ENCODE results near the gene AKIRIN1.

Gene AKIRIN1

GRCh38 chr1:38994196-38994595 is 3.1 kb downstream of the AKIRIN1 start:
- Histone ChIP-seq H2BK5ac (ENCODE audit: low read depth, low read length, poor library complexity, severe bottlenecking) (no peak overlapping the region), H3K23ac (ENCODE audit: low read length in 2 of 2) (no peak overlapping the region), H2BK120ac (ENCODE audit: low read depth, low read length) (no peak overlapping the region), H3K27me3 (ENCODE audit: control insufficient read depth in 1 of 2, insufficient read depth in 1 of 2, low read length in 2 of 2) (no peaks in the 10 kb centered on the region), H3K9ac (ENCODE audit: low read length) (no peak overlapping the region), H2BK12ac (ENCODE audit: low read length in 2 of 2) (no peak overlapping the region), H3K27ac (ENCODE audit: low read length, poor library complexity, severe bottlenecking) (no peak overlapping the region), H3K4ac (ENCODE audit: low read depth in 1 of 2, low read length in 2 of 2) (no peak overlapping the region), H3K4me2 (ENCODE audit: low read length, poor library complexity, severe bottlenecking) (no peak overlapping the region), H4K8ac (ENCODE audit: low read length) (no peak overlapping the region), H4K91ac (ENCODE audit: low read length) (no peak overlapping the region), H3K4me3 (ENCODE audit: insufficient read depth in 1 of 2, low read depth in 1 of 2, low read length in 2 of 2) (no peak overlapping the region), H3K9me3 (ENCODE audit: control insufficient read depth, low read length) (no peaks in the 10 kb centered on the region), H3K79me1 (replicated peaks; ENCODE audit: low read length, poor library complexity, severe bottlenecking) (peaks cover 3% of the 10 kb centered on the region), H3K14ac (ENCODE audit: low read length in 2 of 2) (no peak overlapping the region), H2AK5ac (ENCODE audit: low read length, severe bottlenecking) (no peak overlapping the region), H2BK15ac (ENCODE audit: low read depth, poor library complexity, severe bottlenecking) (no peak overlapping the region), H3K18ac (ENCODE audit: low read depth in 1 of 2, low read length in 2 of 2) (no peak overlapping the region), H3K36me3 (ENCODE audit: control insufficient read depth in 1 of 2, insufficient read depth in 2 of 2, low read depth in 1 of 2, low read length in 2 of 2) (peaks cover 23 to 37% of the 10 kb centered on the region in 2 experiments), H2AFZ (ENCODE audit: low read depth, low read length) (no peak overlapping the region), H3K4me1 (ENCODE audit: control insufficient read depth, insufficient read depth, low read depth, low read length) (peaks cover 10% of the 10 kb centered on the region)
- 95% methylated on average over 5 of the region's 5 CpGs for WGBS
- no peak for DNase-seq

- H4K8ac ChIP-seq (ENCODE audit: low read length): no peak overlapping the region
- peak; percentile 36 for DNase-seq
- no peak overlapping the region for H3K4me3 ChIP-seq (ENCODE audit: insufficient read depth in 1 of 2, low read depth in 1 of 2, low read length in 2 of 2)
- no peak overlapping the region for H4K91ac ChIP-seq (ENCODE audit: low read length)
- no peak overlapping the region for H2BK15ac ChIP-seq (ENCODE audit: low read depth, poor library complexity, severe bottlenecking)
- H3K27me3 ChIP-seq (ENCODE audit: control insufficient read depth in 1 of 2, insufficient read depth in 1 of 2, low read length in 2 of 2): no peaks in the 10 kb centered on the region
- H3K18ac ChIP-seq (ENCODE audit: low read depth in 1 of 2, low read length in 2 of 2): no peak overlapping the region
- peaks cover 11% of the 10 kb centered on the region for H3K4me1 ChIP-seq (ENCODE audit: control insufficient read depth, insufficient read depth, low read depth, low read length)
- H3K9me3 ChIP-seq (ENCODE audit: control insufficient read depth, low read length): no peaks in the 10 kb centered on the region
- peaks cover 2% of the 10 kb centered on the region for H3K79me1 ChIP-seq (replicated peaks; ENCODE audit: low read length, poor library complexity, severe bottlenecking)
- 54% methylated on average over 2 of the region's 4 CpGs for WGBS
- H2AFZ ChIP-seq (ENCODE audit: low read depth, low read length): no peak overlapping the region
- H3K36me3 ChIP-seq (ENCODE audit: control insufficient read depth in 1 of 2, insufficient read depth in 2 of 2, low read depth in 1 of 2, low read length in 2 of 2): peaks cover 38 to 67% of the 10 kb centered on the region in 2 experiments
- no peak overlapping the region for H2BK12ac ChIP-seq (ENCODE audit: low read length in 2 of 2)
- no peak overlapping the region for H3K14ac ChIP-seq (ENCODE audit: low read length in 2 of 2)
- H2AK5ac ChIP-seq (ENCODE audit: low read length, severe bottlenecking): no peak overlapping the region
- peak overlapping the region; percentile 31 for H3K9ac ChIP-seq (ENCODE audit: low read length)
- no peak overlapping the region for H3K27ac ChIP-seq (ENCODE audit: low read length, poor library complexity, severe bottlenecking)
- H2BK5ac ChIP-seq (ENCODE audit: low read depth, low read length, poor library complexity, severe bottlenecking): no peak overlapping the region
- H2BK120ac ChIP-seq (ENCODE audit: low read depth, low read length): no peak overlapping the region
- no peak overlapping the region for H3K4ac ChIP-seq (ENCODE audit: low read depth in 1 of 2, low read length in 2 of 2)
- H3K4me2 ChIP-seq (ENCODE audit: low read length, poor library complexity, severe bottlenecking): no peak overlapping the region
- H3K23ac ChIP-seq (ENCODE audit: low read length in 2 of 2): no peak overlapping the region
Observed at GRCh38 chr1:38997034-38997900, 6.2 kb downstream of the AKIRIN1 start.

- no peaks in the 10 kb centered on the region for H3K9me3 ChIP-seq (ENCODE audit: control insufficient read depth, low read length)
- no peak overlapping the region for H2BK15ac ChIP-seq (ENCODE audit: low read depth, poor library complexity, severe bottlenecking)
- H2BK120ac ChIP-seq (ENCODE audit: low read depth, low read length): no peak overlapping the region
- no peaks in the 10 kb centered on the region for H3K27me3 ChIP-seq (ENCODE audit: control insufficient read depth in 1 of 2, insufficient read depth in 1 of 2, low read length in 2 of 2)
- no peak overlapping the region for H2AFZ ChIP-seq (ENCODE audit: low read depth, low read length)
- H4K91ac ChIP-seq (ENCODE audit: low read length): no peak overlapping the region
- peaks cover 38 to 71% of the 10 kb centered on the region in 2 experiments for H3K36me3 ChIP-seq (ENCODE audit: control insufficient read depth in 1 of 2, insufficient read depth in 2 of 2, low read depth in 1 of 2, low read length in 2 of 2)
- no peak overlapping the region for H3K18ac ChIP-seq (ENCODE audit: low read depth in 1 of 2, low read length in 2 of 2)
- no peak overlapping the region for H3K14ac ChIP-seq (ENCODE audit: low read length in 2 of 2)
- peak overlapping the region; percentile 31 for H3K9ac ChIP-seq (ENCODE audit: low read length)
- H3K27ac ChIP-seq (ENCODE audit: low read length, poor library complexity, severe bottlenecking): no peak overlapping the region
- peaks cover 11% of the 10 kb centered on the region for H3K4me1 ChIP-seq (ENCODE audit: control insufficient read depth, insufficient read depth, low read depth, low read length)
- no peak overlapping the region for H2BK12ac ChIP-seq (ENCODE audit: low read length in 2 of 2)
- H2AK5ac ChIP-seq (ENCODE audit: low read length, severe bottlenecking): no peak overlapping the region
- peaks cover 2% of the 10 kb centered on the region for H3K79me1 ChIP-seq (replicated peaks; ENCODE audit: low read length, poor library complexity, severe bottlenecking)
- DNase-seq: peak; percentile 49
- WGBS: 59% methylated on average over 3 of the region's 3 CpGs
- no peak overlapping the region for H2BK5ac ChIP-seq (ENCODE audit: low read depth, low read length, poor library complexity, severe bottlenecking)
- no peak overlapping the region for H3K4me2 ChIP-seq (ENCODE audit: low read length, poor library complexity, severe bottlenecking)
- H3K4ac ChIP-seq (ENCODE audit: low read depth in 1 of 2, low read length in 2 of 2): no peak overlapping the region
- no peak overlapping the region for H4K8ac ChIP-seq (ENCODE audit: low read length)
- H3K23ac ChIP-seq (ENCODE audit: low read length in 2 of 2): no peak overlapping the region
- H3K4me3 ChIP-seq (ENCODE audit: insufficient read depth in 1 of 2, low read depth in 1 of 2, low read length in 2 of 2): no peak overlapping the region
Observed at GRCh38 chr1:38997901-38998190, 6.8 kb downstream of the AKIRIN1 start.

- Histone ChIP-seq H3K14ac (ENCODE audit: low read length in 2 of 2) (no peak overlapping the region), H4K8ac (ENCODE audit: low read length) (no peak overlapping the region), H3K4me1 (ENCODE audit: control insufficient read depth, insufficient read depth, low read depth, low read length) (peaks cover 5% of the 10 kb centered on the region), H3K4ac (ENCODE audit: low read depth in 1 of 2, low read length in 2 of 2) (no peak overlapping the region), H2BK15ac (ENCODE audit: low read depth, poor library complexity, severe bottlenecking) (no peak overlapping the region), H3K9ac (ENCODE audit: low read length) (no peak overlapping the region), H2BK12ac (ENCODE audit: low read length in 2 of 2) (no peak overlapping the region), H2BK120ac (ENCODE audit: low read depth, low read length) (no peak overlapping the region), H3K4me3 (ENCODE audit: insufficient read depth in 1 of 2, low read depth in 1 of 2, low read length in 2 of 2) (no peak overlapping the region), H4K91ac (ENCODE audit: low read length) (no peak overlapping the region), H2AK5ac (ENCODE audit: low read length, severe bottlenecking) (no peak overlapping the region), H2AFZ (ENCODE audit: low read depth, low read length) (no peak overlapping the region), H3K27ac (ENCODE audit: low read length, poor library complexity, severe bottlenecking) (no peak overlapping the region), H3K79me1 (replicated peaks; ENCODE audit: low read length, poor library complexity, severe bottlenecking) (peaks cover 12% of the 10 kb centered on the region), H3K4me2 (ENCODE audit: low read length, poor library complexity, severe bottlenecking) (no peak overlapping the region), H3K23ac (ENCODE audit: low read length in 2 of 2) (no peak overlapping the region), H3K9me3 (ENCODE audit: control insufficient read depth, low read length) (no peaks in the 10 kb centered on the region), H3K36me3 (ENCODE audit: control insufficient read depth in 1 of 2, insufficient read depth in 2 of 2, low read depth in 1 of 2, low read length in 2 of 2) (peaks cover 30 to 93% of the 10 kb centered on the region in 2 experiments), H3K27me3 (ENCODE audit: control insufficient read depth in 1 of 2, insufficient read depth in 1 of 2, low read length in 2 of 2) (no peaks in the 10 kb centered on the region), H3K18ac (ENCODE audit: low read depth in 1 of 2, low read length in 2 of 2) (no peak overlapping the region), H2BK5ac (ENCODE audit: low read depth, low read length, poor library complexity, severe bottlenecking) (no peak overlapping the region)
- 86% methylated on average over 5 of the region's 5 CpGs for WGBS
- DNase-seq: no peak
Observed at GRCh38 chr1:39001516-39002421, 10.7 kb downstream of the AKIRIN1 start.

Measured in mesenchymal stem cell (in vitro differentiated cells and primary cell).